Retinal pigment epithelial cell (primary cell): Measurements from ENCODE around the gene SPEG.

Experiments
- DNase-seq: peaks from one replicate; pipeline ENCODE4 v3.0.0-alpha.2; 2010; ENCODE audit warnings: low read depth
- H3K4me3 ChIP-seq: 2 replicates; pipeline ENCODE4 v1.5.1; 2011; ENCODE audit warnings: mild to moderate bottlenecking, low read length, control low read depth, moderate library complexity
- CTCF ChIP-seq: conservative IDR thresholded peaks from 2 replicates; pipeline ENCODE4 v1.5.1; 2011; ENCODE audit warnings: low read depth, low read length, control low read depth, inconsistent platforms

The SPEG gene

GRCh38 chr2:219499555-219499954 lies 64.9 kb downstream of the SPEG start:
- TF ChIP-seq CTCF = no peak
- DNase-seq = no peak
- H3K4me3 ChIP-seq = peak overlapping the region; percentile 82

- peak; percentile 28 for TF ChIP-seq CTCF
- no peak overlapping the region for H3K4me3 ChIP-seq
- no peak for DNase-seq
Observed at GRCh38 chr2:219500135-219500534, 65.5 kb downstream of the SPEG start.

GRCh38 chr2:219501849-219502248 lies 67.2 kb downstream of the SPEG start:
- H3K4me3 ChIP-seq = no peak overlapping the region
- no peak for DNase-seq
- no peak for TF ChIP-seq CTCF

GRCh38 chr2:219502618-219503017 lies 68.0 kb downstream of the SPEG start:
- no peak for TF ChIP-seq CTCF
- H3K4me3 ChIP-seq = no peak overlapping the region
- no peak for DNase-seq

- no peak for TF ChIP-seq CTCF
- DNase-seq = no peak
- H3K4me3 ChIP-seq = no peak overlapping the region
Observed at GRCh38 chr2:219505585-219505984, 70.9 kb downstream of the SPEG start.

- TF ChIP-seq CTCF = no peak
- no peak overlapping the region for H3K4me3 ChIP-seq
Observed at GRCh38 chr2:219506153-219506801, 71.6 kb downstream of the SPEG start.

GRCh38 chr2:219506802-219507526 lies 72.3 kb downstream of the SPEG start:
- DNase-seq = no peak
- H3K4me3 ChIP-seq = no peak overlapping the region
- TF ChIP-seq CTCF = no peak

More at GRCh38 chr2:219506153-219506801, 71.6 kb downstream of the SPEG start:
- no peak for DNase-seq
